CD14-positive monocyte (primary cell): ENCODE measurements around the gene NLGN4Y. TPM values are rescaled to one million over a fixed set of nuclear protein-coding genes. Genes with fewer than 3 reads are reported as not detected.

Experiments used
- DNase-seq, 3 donors: peaks; one replicate each; pipeline ENCODE4 v3.0.0-alpha.2; 2011 to 2022
- H2AFZ ChIP-seq: 2 replicates; pipeline ENCODE4 v1.6.0; 2012; ENCODE audit warnings: mild to moderate bottlenecking, low read depth, low read length, inconsistent platforms; ENCODE audit not compliant: insufficient read depth, poor library complexity, severe bottlenecking
- H3K27ac ChIP-seq, 2 donors: 1 replicate in 1 of 2; 2 replicates in 1 of 2; pipeline ENCODE4 v1.5.1; 2012 to 2013; ENCODE audit warnings: low read length in 2 of 2, control low read depth in 1 of 2, inconsistent platforms in 1 of 2, low read depth in 1 of 2, mild to moderate bottlenecking in 1 of 2
- H3K27me3 ChIP-seq, 2 donors: one replicate each; pipeline versions ENCODE4 v1.6.0 to v1.6.1; 2011 to 2013; ENCODE audit warnings: low read length in 2 of 2; ENCODE audit not compliant: control insufficient read depth in 2 of 2, insufficient read depth in 2 of 2
- H3K36me3 ChIP-seq, 2 donors: replicated peaks in 1 of 2; 1 replicate in 1 of 2; 2 replicates in 1 of 2; pipeline versions ENCODE4 v1.5.1 to v1.6.1; 2012 to 2013; ENCODE audit warnings: low read length in 2 of 2, control low read depth in 1 of 2, inconsistent platforms in 1 of 2, mild to moderate bottlenecking in 1 of 2; ENCODE audit not compliant: insufficient read depth in 2 of 2, control insufficient read depth in 1 of 2
- H3K4me1 ChIP-seq, 2 donors: 1 replicate in 1 of 2; 2 replicates in 1 of 2; pipeline versions ENCODE4 v1.5.1 to v1.6.1; 2012 to 2013; ENCODE audit warnings: low read length in 2 of 2, control low read depth in 1 of 2, inconsistent platforms in 1 of 2, mild to moderate bottlenecking in 1 of 2, moderate library complexity in 1 of 2; ENCODE audit not compliant: insufficient read depth in 2 of 2, control insufficient read depth in 1 of 2
- H3K4me2 ChIP-seq: replicated peaks from 2 replicates; pipeline ENCODE3; 2012; ENCODE audit warnings: low read length, moderate library complexity, mild to moderate bottlenecking; ENCODE audit not compliant: poor library complexity, severe bottlenecking; ENCODE audit errors: extremely low read depth
- H3K4me3 ChIP-seq, 3 experiments: fragments of 200-600 bp in 1 of 3; sonication (generic) in 1 of 3; replicated peaks in 1 of 3; 1 replicate in 2 of 3; 2 replicates in 1 of 3; pipeline ENCODE4 v1.5.1; 2011 to 2013; ENCODE audit warnings: low read length in 3 of 3, mild to moderate bottlenecking in 3 of 3, control low read depth in 2 of 3, low read depth in 2 of 3, inconsistent platforms in 1 of 3, moderate library complexity in 1 of 3
- H3K79me2 ChIP-seq: 2 replicates; pipeline ENCODE4 v1.6.0; 2012; ENCODE audit warnings: mild to moderate bottlenecking, control low read depth, inconsistent platforms, low read length, moderate library complexity; ENCODE audit not compliant: insufficient read depth
- H3K9ac ChIP-seq: 2 replicates; pipeline ENCODE4 v1.6.0; 2017; ENCODE audit warnings: low read length, mild to moderate bottlenecking; ENCODE audit not compliant: insufficient read depth, poor library complexity, severe bottlenecking
- H3K9me3 ChIP-seq, 2 donors: replicated peaks in 1 of 2; 1 replicate in 1 of 2; 2 replicates in 1 of 2; pipeline versions ENCODE4 v1.5.1 to v1.6.1; 2012 to 2013; ENCODE audit warnings: low read length in 2 of 2, control low read depth in 1 of 2; ENCODE audit not compliant: control insufficient read depth in 1 of 2, insufficient read depth in 1 of 2
- H4K20me1 ChIP-seq: 2 replicates; pipeline ENCODE4 v1.6.0; 2012; ENCODE audit warnings: mild to moderate bottlenecking, low read length, control low read depth, moderate library complexity; ENCODE audit not compliant: insufficient read depth
- H3K27ac Mint-ChIP-seq, 7 donors: one replicate each; pipeline ENCODE4 v1.8.0; 2020; ENCODE audit warnings: mild to moderate bottlenecking in 7 of 7, mixed read lengths in 7 of 7, moderate library complexity in 6 of 7, inconsistent platforms in 2 of 7
- H3K27me3 Mint-ChIP-seq, 3 donors: one replicate each; pipeline ENCODE4 v1.8.0; 2021 to 2022; ENCODE audit warnings: low read depth in 3 of 3, mild to moderate bottlenecking in 3 of 3, mixed read lengths in 3 of 3, moderate library complexity in 3 of 3, inconsistent platforms in 1 of 3
- H3K36me3 Mint-ChIP-seq, 2 donors: one replicate each; pipeline ENCODE4 v1.8.0; 2020; ENCODE audit warnings: mixed read lengths in 2 of 2, inconsistent platforms in 1 of 2, mild to moderate bottlenecking in 1 of 2
- H3K4me1 Mint-ChIP-seq: one replicate; pipeline ENCODE4 v1.8.0; 2020; ENCODE audit warnings: mild to moderate bottlenecking, mixed read lengths
- H3K4me3 Mint-ChIP-seq, 2 donors: one replicate each; pipeline ENCODE4 v1.8.0; 2020; ENCODE audit warnings: mild to moderate bottlenecking in 2 of 2, mixed read lengths in 2 of 2, moderate library complexity in 1 of 2
- H3K9me3 Mint-ChIP-seq, 7 donors: one replicate each; pipeline ENCODE4 v1.8.0; 2020 to 2022; ENCODE audit warnings: mixed read lengths in 7 of 7, mild to moderate bottlenecking in 6 of 7, moderate library complexity in 6 of 7, inconsistent platforms in 2 of 7
- WGBS: methylation state at CpG from one replicate; pipeline ENCODE4 v1.1.5; 2013; ENCODE audit warnings: missing lambda C conversion rate; ENCODE audit not compliant: insufficient coverage; 5-methylcytosine and 5-hydroxymethylcytosine counted together
- intact Hi-C, 2 donors: fragments of 100-400 bp; cut with micrococcal nuclease; formaldehyde crosslinking; loops; one replicate each; pipeline versions ENCODE4 v1.15.0 to v1.15.1; 2023
- polyA plus RNA-seq, 3 donors: library from polyadenylated mRNA; depleted of rRNA in 1 of 3; unstranded in 2 of 3; stranded (reverse) in 1 of 3; fragments of 300-500 nt in 2 of 3; fragments of >200 nt in 1 of 3; fragmentation: Illumina TruSeq in 2 of 3; gene quantifications; 1 replicate in 2 of 3; 2 replicates in 1 of 3; pipeline ENCODE4 v1.2.3, GENCODE V29; 2012 to 2021
- TF ChIP-seq, protein P1 (sequence below): fragments of 200-600 bp; IDR thresholded peaks from one replicate; pipeline ENCODE4 v1.8.0; 2022; ENCODE audit warnings: antibody characterized with exemption, mild to moderate bottlenecking

The NLGN4Y gene
- polyA plus RNA-seq, 3 donors = not detected

DNA sequence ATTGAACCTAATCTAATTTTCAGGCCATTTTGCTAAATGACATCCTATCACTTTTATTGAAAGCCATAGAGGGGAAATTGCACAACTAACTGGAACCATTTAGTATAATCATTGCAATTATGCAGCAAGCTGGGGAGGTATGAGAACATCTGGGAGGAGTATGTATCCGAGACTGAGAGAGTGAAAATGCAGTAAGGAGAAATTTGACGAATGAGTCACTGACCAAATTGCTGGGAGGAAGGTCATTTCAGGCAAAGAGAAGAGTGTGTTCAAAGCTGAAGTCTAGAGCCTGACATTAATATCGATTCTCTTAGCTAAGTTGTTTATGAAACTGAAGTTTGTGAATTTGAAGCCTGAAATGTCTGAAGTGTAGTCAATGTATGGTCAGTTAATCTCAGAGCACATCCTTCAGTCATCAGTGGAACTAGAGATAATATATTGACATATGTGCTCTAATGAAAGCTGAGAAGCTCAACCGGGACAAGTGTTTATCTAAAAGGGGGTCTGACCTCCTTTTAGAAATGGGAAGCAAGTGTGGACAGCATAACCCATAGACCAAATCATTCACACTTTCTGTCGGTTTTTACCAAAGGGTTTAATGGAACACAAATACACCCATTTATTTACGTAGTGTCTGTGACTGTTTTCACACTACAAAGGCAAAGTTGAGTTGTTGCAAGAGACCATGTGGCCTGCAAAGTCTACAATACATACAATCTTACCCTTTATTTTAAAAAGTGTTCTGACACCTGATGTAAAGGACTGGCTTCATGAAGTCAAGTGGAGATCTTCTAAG is 120.0 kb downstream of the NLGN4Y start:
- no peak overlapping the region for H3K9ac ChIP-seq
- Mint-ChIP-seq H3K27ac (no peak overlapping the region), H3K9me3 (peaks cover 0 to 4% (median 0%) of the 10 kb centered on the region in 7 donors), H3K36me3 (no peaks in the 10 kb centered on the region), H3K4me3 (no peak overlapping the region), H3K4me1 (no peaks in the 10 kb centered on the region), H3K27me3 (no peaks in the 10 kb centered on the region)
- no peak overlapping the region for H3K27ac ChIP-seq
- no peaks in the 10 kb centered on the region for H3K9me3 ChIP-seq
- WGBS = no CpG with 5 or more reads among the region's 6 CpGs
- H3K27me3 ChIP-seq = no peaks in the 10 kb centered on the region
- no peak overlapping the region for H3K4me2 ChIP-seq
- TF ChIP-seq, protein P1, sequence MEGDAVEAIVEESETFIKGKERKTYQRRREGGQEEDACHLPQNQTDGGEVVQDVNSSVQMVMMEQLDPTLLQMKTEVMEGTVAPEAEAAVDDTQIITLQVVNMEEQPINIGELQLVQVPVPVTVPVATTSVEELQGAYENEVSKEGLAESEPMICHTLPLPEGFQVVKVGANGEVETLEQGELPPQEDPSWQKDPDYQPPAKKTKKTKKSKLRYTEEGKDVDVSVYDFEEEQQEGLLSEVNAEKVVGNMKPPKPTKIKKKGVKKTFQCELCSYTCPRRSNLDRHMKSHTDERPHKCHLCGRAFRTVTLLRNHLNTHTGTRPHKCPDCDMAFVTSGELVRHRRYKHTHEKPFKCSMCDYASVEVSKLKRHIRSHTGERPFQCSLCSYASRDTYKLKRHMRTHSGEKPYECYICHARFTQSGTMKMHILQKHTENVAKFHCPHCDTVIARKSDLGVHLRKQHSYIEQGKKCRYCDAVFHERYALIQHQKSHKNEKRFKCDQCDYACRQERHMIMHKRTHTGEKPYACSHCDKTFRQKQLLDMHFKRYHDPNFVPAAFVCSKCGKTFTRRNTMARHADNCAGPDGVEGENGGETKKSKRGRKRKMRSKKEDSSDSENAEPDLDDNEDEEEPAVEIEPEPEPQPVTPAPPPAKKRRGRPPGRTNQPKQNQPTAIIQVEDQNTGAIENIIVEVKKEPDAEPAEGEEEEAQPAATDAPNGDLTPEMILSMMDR = no peak
- no peak overlapping the region for H2AFZ ChIP-seq
- H3K4me3 ChIP-seq = no peak overlapping the region
- H3K4me1 ChIP-seq = no peaks in the 10 kb centered on the region
- DNase-seq = no peak
- intact Hi-C loops = no loop called here
- H4K20me1 ChIP-seq = no peaks in the 10 kb centered on the region
- H3K36me3 ChIP-seq = no peaks in the 10 kb centered on the region
- no peaks in the 10 kb centered on the region for H3K79me2 ChIP-seq

- Mint-ChIP-seq H3K27ac (no peak overlapping the region), H3K36me3 (no peaks in the 10 kb centered on the region), H3K4me1 (no peaks in the 10 kb centered on the region), H3K4me3 (no peak overlapping the region), H3K9me3 (peaks cover 0 to 1% (median 0%) of the 10 kb centered on the region in 7 donors), H3K27me3 (no peaks in the 10 kb centered on the region)
- WGBS = no CpG with 5 or more reads among the region's 1 CpG
- Histone ChIP-seq H3K36me3 (no peaks in the 10 kb centered on the region), H3K4me1 (no peaks in the 10 kb centered on the region), H4K20me1 (no peaks in the 10 kb centered on the region), H3K27me3 (no peaks in the 10 kb centered on the region), H3K4me2 (no peak overlapping the region), H3K79me2 (no peaks in the 10 kb centered on the region), H3K4me3 (no peak overlapping the region), H3K27ac (no peak overlapping the region), H2AFZ (no peak overlapping the region), H3K9me3 (no peaks in the 10 kb centered on the region), H3K9ac (no peak overlapping the region)
- DNase-seq = no peak
- intact Hi-C loops = no loop called here
- TF ChIP-seq, protein P1 = no peak
Measured at GRCh38 chrY:14679181-14679580, 154.9 kb downstream of the NLGN4Y start.
